ENCODE data around the gene DUSP22. TPM values are rescaled to one million over a fixed set of nuclear protein-coding genes. Genes with fewer than 3 reads are reported as not detected.

The DUSP22 gene
- total and polyA plus RNA-seq, 2 of the 8 experiments (the other 6 are each of a cell fraction or from before 2014, with no cell fraction given) = 15.5 to 32.4 TPM

GRCh38 chr6:321158-321438, 28.8 kb downstream of the DUSP22 start:
- no peaks in the 10 kb centered on the region for H3K79me1 ChIP-seq (ENCODE audit: low read depth, low read length)
- no peak for FAIRE-seq
- no peak overlapping the region for H3K4ac ChIP-seq (replicated peaks; ENCODE audit: insufficient read length, low read depth, low read length)
- no peak overlapping the region for H3K56ac ChIP-seq (replicated peaks; ENCODE audit: insufficient read length, low read depth, low read length)
- H2BK15ac ChIP-seq (ENCODE audit: low read length) = no peak overlapping the region
- no peak for DNase-seq (ENCODE audit: low read depth in 1 of 2, low spot score in 2 of 2)
- no peaks in the 10 kb centered on the region for H3K79me2 ChIP-seq (ENCODE audit: control insufficient read depth in 1 of 2, insufficient read depth in 2 of 2, low read length in 2 of 2)
- POLR2A ChIA-PET (ENCODE audit: partially characterized antibody) = no interaction called here
- no peak overlapping the region for H4K8ac ChIP-seq (ENCODE audit: extremely low read depth, insufficient read depth, low read length)
- H3K4me1 ChIP-seq (replicated peaks in 1 of 4; ENCODE audit: control insufficient read depth in 3 of 4, insufficient read depth in 4 of 4, low read length in 3 of 4) = peaks cover 0 to 5% (median 3%) of the 10 kb centered on the region in 4 experiments; a peak in 3 of 7 replicates
- H3K36me3 ChIP-seq (ENCODE audit: control insufficient read depth in 2 of 4, insufficient read depth in 4 of 4, low read length in 3 of 4) = no peaks in the 10 kb centered on the region
- 69% methylated on average over 1 of the region's 1 CpG; no CpG with 5 or more reads in 1 of the 2 experiments for WGBS, 2 experiments (ENCODE audit: extremely low coverage in 1 of 2, insufficient coverage in 1 of 2, insufficient read length in 1 of 2, insufficient replicate concordance in 2 of 2, low coverage in 1 of 2, low lambda C conversion rate in 2 of 2, missing lambda C conversion rate in 1 of 2)
- H4K20me1 ChIP-seq (replicated peaks in 1 of 2; ENCODE audit: control insufficient read depth in 1 of 2, insufficient read depth in 2 of 2, low read length in 2 of 2) = peaks cover 0 to 2% of the 10 kb centered on the region in 2 experiments
- H3K23me2 ChIP-seq (ENCODE audit: low read depth, low read length) = no peaks in the 10 kb centered on the region
- no peak overlapping the region for H3K9ac ChIP-seq (replicated peaks in 1 of 4; ENCODE audit: extremely low read depth in 1 of 4, low read depth in 3 of 4, low read length in 3 of 4)
- H2AFZ ChIP-seq (ENCODE audit: low read length) = no peak overlapping the region
- no peak overlapping the region for H3K18ac ChIP-seq (ENCODE audit: extremely low read depth, low read length)
- no peak overlapping the region for H2BK5ac ChIP-seq (ENCODE audit: low read depth, low read length)
- no peak overlapping the region for H3K4me2 ChIP-seq (ENCODE audit: insufficient read depth in 1 of 2, low read depth in 2 of 2, low read length in 2 of 2)
- H2BK120ac ChIP-seq (replicated peaks; ENCODE audit: low read depth, low read length) = no peak overlapping the region
- no peak overlapping the region for H2AK5ac ChIP-seq (ENCODE audit: low read depth, low read length)
- H3K23ac ChIP-seq (ENCODE audit: insufficient read length) = no peak overlapping the region
- no peak overlapping the region for H3K27ac ChIP-seq (ENCODE audit: low read depth, low read length)
- H2BK12ac ChIP-seq (ENCODE audit: low read depth, low read length) = no peak overlapping the region
- H4K5ac ChIP-seq (ENCODE audit: insufficient read length, low read depth, low read length) = no peak overlapping the region
- H3K4me3 ChIP-seq (ENCODE audit: extremely low read depth in 1 of 4, insufficient read depth in 2 of 4, low read depth in 3 of 4, low read length in 4 of 4) = no peak overlapping the region
- no peaks in the 10 kb centered on the region; a peak in 2 of 7 replicates for H3K27me3 ChIP-seq (replicated peaks in 1 of 4; ENCODE audit: control insufficient read depth in 3 of 4, extremely low read depth in 1 of 4, insufficient read depth in 3 of 4, low read length in 3 of 4)
- CTCF ChIA-PET (ENCODE audit: partially characterized antibody) = interaction anchor here (1.0 to 4.6 kb wide), 6 partner anchors 7 to 132 kb away, joined by 4 to 34 read pairs (median 10); no protein-coding TSS in a partner anchor
- peaks cover 27 to 85% of the 10 kb centered on the region in 2 experiments for H3K9me3 ChIP-seq (ENCODE audit: insufficient read depth in 2 of 2, low read depth in 1 of 2, low read length in 1 of 2)
- H2BK20ac ChIP-seq (ENCODE audit: low read length) = no peak overlapping the region
- H4K91ac ChIP-seq (replicated peaks; ENCODE audit: insufficient read length, low read length) = no peak overlapping the region
- H3K14ac ChIP-seq (ENCODE audit: insufficient read length) = no peak overlapping the region
- no peak for TF ChIP-seq POU5F1 (IDR thresholded peaks at IDR 0.05; ENCODE audit: low read depth, low read length)
- TF ChIP-seq SP4 (IDR thresholded peaks at IDR 0.05; ENCODE audit: low read length) = no peak
- no peak for TF ChIP-seq KDM4A (IDR thresholded peaks at IDR 0.05; ENCODE audit: low read depth, low read length, severe bottlenecking)
- no peak for TF ChIP-seq CBX5 (IDR thresholded peaks at IDR 0.05; ENCODE audit: low read depth, low read length)
- TF ChIP-seq HDAC2 (IDR thresholded peaks at IDR 0.05; ENCODE audit: borderline replicate concordance in 1 of 2, low read depth in 2 of 2, low read length in 2 of 2) = no peak
- no peak for TF ChIP-seq BRCA1 (IDR thresholded peaks at IDR 0.05; ENCODE audit: low read depth, low read length)
- no peak for TF ChIP-seq GTF2F1 (IDR thresholded peaks at IDR 0.05; ENCODE audit: borderline replicate concordance, low read depth, low read length)
- TF ChIP-seq TBP (IDR thresholded peaks at IDR 0.05; ENCODE audit: low read depth, low read length) = no peak
- TF ChIP-seq ASH2L (IDR thresholded peaks at IDR 0.05; ENCODE audit: low read length) = no peak
- no peak for TF ChIP-seq TCF12 (IDR thresholded peaks at IDR 0.05; ENCODE audit: low read depth, low read length)
- TF ChIP-seq JUN (IDR thresholded peaks at IDR 0.05; ENCODE audit: low read depth, low read length) = no peak
- no peak for TF ChIP-seq BCL11A (IDR thresholded peaks at IDR 0.05; ENCODE audit: low read depth in 2 of 2, low read length in 2 of 2)
- TF ChIP-seq SP2 (IDR thresholded peaks at IDR 0.05; ENCODE audit: low read length) = no peak
- no peak for TF ChIP-seq KDM1A (IDR thresholded peaks at IDR 0.05; ENCODE audit: borderline replicate concordance, low read length)
- TF ChIP-seq RBBP5 (IDR thresholded peaks at IDR 0.05; ENCODE audit: borderline replicate concordance, low read depth, low read length) = no peak
- TF ChIP-seq KDM5A (IDR thresholded peaks at IDR 0.05; ENCODE audit: low read length) = no peak
